GM12874 (cell line): ENCODE results near the gene NAV2.

Experiments used
- TF ChIP-seq, protein P1 (sequence below): IDR thresholded peaks from 2 replicates; pipeline ENCODE4 v1.5.1; 2011; ENCODE audit warnings: low read depth, mild to moderate bottlenecking, control low read depth, low read length, moderate library complexity; ENCODE audit not compliant: insufficient read depth

Gene NAV2

DNA sequence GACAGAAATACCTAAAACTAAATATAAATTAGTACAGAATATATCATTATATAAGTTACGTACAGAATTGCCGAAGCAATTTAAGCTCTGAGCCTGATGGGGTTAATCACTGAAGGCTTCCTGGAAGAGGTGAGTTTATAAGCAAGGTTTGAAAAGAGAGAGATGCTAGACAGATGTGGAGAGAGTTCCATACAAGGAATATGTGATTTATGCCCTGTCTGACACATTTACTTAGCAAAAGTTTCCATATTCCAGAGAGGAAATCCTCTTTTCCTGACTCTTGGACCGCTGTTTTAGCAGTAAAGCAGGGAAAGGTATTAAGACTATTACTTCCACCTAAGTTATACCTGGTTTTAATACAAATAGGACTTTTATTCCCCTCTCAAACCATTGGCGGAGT, 382.6 kb downstream of the NAV2 start:
- TF ChIP-seq, protein P1, sequence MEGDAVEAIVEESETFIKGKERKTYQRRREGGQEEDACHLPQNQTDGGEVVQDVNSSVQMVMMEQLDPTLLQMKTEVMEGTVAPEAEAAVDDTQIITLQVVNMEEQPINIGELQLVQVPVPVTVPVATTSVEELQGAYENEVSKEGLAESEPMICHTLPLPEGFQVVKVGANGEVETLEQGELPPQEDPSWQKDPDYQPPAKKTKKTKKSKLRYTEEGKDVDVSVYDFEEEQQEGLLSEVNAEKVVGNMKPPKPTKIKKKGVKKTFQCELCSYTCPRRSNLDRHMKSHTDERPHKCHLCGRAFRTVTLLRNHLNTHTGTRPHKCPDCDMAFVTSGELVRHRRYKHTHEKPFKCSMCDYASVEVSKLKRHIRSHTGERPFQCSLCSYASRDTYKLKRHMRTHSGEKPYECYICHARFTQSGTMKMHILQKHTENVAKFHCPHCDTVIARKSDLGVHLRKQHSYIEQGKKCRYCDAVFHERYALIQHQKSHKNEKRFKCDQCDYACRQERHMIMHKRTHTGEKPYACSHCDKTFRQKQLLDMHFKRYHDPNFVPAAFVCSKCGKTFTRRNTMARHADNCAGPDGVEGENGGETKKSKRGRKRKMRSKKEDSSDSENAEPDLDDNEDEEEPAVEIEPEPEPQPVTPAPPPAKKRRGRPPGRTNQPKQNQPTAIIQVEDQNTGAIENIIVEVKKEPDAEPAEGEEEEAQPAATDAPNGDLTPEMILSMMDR, result no peak

DNA sequence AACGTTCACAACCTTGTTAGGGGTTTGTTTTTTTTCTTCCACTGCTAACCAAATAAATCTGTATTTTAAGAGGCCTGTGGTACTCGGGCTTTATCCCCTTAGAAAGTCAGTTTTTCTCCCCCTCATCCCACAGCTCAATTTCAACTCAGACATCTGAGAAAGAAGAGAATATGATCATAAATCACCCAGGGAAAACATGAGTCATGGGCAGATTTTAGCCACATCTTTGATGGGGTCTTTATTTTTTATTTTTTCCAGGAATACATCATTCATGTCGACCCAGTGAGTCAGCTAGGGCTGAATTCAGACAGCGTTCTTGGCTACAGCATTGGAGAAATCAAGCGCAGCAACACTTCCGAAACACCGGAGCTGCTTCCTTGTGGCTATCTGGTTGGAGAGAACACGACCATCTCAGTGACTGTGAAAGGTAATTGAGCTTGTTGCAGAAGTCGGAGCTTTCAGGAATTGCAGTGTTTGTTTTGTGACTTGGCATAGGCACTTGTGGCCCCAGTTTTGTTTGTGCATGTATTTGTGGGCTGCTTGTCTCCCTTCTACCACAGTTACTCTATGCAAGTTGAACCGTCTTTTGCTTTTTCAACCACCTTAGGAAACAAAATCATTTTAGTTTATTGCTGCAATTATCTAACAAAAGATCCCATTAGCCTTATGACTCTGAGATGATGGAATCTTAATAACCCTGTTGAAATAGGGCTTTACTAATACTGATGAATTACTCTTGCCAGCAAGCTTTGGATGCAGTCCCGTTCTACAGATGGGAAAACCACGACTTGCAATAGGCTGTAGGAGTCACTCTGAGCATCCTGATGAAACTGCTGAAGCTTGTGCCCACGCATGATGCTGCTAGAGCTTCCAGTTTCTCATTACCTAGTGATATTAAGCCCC, 384.9 kb downstream of the NAV2 start:
- TF ChIP-seq, protein P1, result no peak

DNA sequence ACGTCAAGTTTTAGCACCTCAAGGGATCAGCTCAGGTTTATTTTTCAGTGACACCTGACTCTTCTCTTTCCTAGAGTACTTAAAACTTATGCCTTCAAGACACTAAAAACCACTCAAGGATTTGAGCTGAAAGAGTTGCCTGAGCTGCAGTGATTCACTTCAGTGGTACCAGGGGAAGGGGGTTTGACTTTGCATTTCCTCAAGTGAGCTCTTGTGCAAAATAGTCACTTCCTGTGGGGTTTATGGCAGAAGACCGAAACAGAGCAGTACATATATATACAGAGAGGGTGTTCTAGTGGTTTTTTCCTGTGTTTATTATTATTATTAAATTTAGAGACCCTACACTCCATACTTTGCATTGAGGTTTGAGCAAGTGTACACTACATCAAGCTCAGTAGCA, 386.9 kb downstream of the NAV2 start:
- TF ChIP-seq, protein P1, result no peak

DNA sequence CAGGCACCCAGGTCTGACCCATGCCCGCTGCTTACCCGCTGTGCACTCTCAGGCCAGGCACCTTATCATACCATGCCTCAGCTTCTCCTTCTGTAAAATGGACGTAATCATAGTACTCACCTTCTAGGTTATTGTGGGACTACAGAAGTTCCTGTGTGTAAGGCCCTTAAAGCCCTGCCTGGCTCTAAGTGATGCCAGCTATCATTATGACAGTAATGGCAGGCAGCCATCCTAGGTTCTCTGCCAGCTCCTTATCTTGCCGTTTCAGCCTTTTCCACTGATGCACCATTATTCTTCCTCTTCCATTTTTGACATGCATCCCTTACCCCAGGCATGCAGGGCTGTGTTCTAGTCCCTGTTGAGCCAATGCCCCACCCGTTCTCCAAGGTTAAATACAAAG, 389.8 kb downstream of the NAV2 start:
- TF ChIP-seq, protein P1, result no peak

DNA sequence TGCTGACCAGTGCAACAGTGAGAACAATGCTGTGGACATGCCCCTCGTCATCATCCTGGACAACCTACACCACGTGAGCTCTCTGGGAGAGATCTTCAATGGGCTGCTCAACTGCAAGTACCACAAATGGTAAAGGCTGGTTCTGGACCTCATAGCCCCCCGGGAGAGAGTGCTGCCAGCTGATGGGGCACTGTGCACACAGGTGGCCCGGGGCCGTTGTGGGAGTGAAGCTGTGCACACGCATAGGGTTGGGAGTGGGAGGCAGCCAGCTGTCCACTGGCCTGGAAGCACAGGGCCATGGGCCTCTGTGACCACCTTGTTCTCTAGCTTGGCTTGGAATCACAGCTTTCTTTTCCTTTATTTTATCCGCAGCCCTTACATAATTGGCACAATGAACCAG, 390.6 kb downstream of the NAV2 start:
- TF ChIP-seq, protein P1, result no peak

DNA sequence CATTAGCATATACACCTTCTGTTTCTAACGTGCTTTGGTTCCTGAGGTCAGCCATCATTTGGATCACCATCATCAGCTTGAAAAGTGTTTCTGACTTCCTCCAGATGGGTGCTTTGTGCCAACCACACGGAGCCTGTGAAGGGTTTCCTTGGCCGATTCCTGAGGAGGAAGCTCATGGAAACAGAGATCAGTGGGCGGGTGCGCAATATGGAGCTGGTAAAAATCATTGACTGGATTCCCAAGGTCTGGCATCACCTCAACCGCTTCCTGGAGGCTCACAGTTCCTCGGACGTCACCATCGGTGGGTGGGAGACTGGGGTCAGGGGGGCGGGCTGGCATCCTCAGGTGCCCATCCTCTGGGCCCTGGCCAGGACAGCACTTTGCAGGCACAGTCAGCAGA, 392.8 kb downstream of the NAV2 start:
- TF ChIP-seq, protein P1, result no peak

DNA sequence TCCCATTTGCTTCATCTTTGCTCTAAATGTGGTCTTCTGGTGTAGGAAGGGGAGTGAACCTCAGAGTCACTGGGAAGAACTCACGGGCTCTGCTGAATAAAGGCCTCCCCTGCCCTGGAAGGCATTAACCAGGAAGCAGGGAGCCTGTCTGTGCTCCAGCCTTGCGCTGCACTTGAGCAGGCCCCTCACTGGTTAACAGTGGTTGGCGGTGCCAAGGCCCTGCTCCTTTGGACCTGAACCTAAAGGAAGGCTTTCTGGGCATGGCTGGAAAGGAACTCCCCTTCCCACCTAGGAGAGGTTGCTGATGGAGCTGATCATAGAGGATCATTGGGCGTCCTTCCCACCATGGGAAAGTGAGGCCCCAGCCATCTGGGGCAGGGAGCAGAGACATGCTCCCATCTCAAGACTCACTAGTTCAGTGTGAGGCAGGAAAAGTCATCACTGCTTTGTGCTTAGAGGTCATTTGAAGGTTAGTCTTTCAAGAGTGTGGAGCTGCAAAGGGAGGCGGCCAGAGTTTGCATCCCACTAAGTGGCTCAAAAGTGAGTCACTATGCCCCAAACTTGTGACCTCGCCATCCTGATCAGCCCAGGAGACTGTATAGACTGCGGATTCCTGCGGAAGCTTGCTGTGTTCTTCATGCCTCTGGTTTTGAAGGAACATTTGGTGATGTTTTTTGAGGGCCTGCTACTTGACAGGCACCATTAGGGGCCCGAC, 397.3 kb downstream of the NAV2 start:
- TF ChIP-seq, protein P1, result no peak
